GM18870 (cell line): Measurements from ENCODE around the gene LMF1.
"Not testable (repeated sequence)": the region's sequence is repeated elsewhere in the genome, so short reads cannot be mapped to it uniquely, and the experiment has no call there.

Source experiments
- ATAC-seq: cut with Tn5 transposase; IDR thresholded peaks from one replicate; pipeline ENCODE4 v1.9.1; 2021; ENCODE audit warnings: moderate library complexity; ENCODE audit not compliant: unreplicated experiment

LMF1 gene

DNA sequence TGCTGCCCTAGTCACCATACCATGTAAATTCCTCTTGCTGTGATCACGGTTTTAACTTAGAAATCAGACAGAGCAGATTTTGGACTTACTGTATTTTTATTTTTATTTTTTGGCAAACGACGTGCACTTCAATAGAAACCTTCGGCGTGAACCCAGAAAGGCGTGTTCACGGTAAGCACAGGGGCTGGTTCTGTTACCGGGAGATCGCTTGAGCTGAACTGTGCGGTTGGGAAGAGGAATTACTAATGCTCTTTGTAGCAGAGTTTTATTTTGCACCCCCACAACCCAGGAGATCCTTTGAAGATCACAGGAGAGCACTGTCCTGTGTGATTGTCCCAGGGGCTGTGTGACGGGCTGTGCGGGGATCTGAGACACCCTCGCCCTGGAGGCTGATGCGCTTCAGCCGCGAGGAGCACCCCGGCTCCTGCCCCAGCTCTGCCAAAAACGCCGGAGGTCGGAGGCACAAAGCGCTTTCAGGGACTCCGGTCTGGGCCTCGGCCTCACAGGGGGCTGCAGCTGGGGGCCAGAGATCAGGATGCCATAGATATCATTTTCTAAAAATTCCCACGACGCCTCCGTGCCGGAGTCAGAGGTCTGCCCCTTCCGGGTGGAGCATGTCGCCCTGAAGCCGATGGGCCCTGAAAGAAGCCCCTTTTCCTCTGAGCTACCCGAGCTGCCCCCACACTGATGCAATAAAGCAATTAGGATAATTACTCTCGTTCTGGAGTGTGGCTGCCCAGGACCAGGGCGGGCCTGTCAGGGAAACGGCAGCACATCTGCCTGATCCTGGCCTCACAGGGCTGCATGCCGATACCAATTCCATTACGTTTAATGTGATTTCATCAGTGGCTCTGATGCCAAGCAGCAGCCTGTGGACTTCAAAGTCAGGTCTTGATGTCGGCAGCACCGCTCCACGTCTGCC lies 71.8 kb downstream of the LMF1 start:
- ATAC-seq: no peak

DNA sequence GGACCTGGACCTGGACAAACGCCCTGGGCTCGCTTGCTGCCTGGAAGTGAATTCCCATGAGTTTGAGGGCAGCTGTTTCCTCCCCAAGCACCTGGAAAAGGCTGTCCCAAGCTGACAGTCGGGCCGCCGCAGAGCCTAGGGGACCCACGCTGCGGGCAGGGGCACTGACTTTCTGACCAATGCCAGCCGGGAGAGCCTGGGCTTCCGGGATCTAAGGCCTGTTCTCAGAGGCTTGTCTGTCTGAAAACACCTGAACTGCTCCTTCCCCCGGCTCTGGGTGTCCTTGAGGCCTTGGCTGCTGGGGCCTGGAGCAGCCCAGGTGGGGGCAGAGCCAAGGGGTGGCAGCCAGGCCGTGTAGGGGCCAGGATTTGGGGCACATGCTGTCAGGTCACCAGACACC lies 72.6 kb downstream of the LMF1 start:
- ATAC-seq: no peak

DNA sequence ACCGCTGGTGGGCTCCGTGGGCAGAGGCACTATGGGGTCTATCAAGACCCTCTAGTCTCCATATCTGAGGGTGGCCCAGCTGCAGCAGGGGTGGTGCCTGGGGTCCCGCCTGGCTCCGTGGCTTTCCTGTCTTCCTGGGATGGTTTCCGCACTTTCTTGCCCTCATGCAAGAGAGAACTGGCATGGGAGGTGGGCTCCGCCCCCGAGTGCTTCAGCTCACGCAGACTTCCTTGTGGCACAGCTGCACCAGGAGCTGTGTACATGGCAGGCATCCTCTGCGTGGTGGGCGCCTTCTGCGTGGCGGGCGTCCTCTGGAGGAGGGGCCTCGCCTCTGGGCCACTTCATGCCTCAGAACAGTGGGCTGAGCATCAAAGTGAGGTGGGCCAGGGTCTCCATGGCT lies 73.1 kb downstream of the LMF1 start:
- no peak for ATAC-seq

DNA sequence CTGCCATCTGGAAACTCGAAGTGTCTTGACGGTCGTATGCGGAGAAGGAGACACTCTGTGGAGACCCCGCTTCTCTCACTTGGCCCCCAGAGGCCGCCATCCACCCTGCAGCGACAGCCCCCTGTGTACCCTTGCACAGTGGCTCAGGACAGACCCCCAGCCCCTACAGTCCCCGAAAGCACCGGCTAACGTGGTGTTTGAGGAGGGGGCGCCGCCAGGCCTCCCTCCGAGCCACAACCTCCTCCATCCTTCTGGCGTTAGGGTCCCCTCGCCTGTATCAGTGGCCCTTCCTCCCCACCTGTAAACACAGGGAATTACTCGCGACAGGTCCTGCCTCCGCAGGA lies 73.6 kb downstream of the LMF1 start:
- ATAC-seq: no peak

DNA sequence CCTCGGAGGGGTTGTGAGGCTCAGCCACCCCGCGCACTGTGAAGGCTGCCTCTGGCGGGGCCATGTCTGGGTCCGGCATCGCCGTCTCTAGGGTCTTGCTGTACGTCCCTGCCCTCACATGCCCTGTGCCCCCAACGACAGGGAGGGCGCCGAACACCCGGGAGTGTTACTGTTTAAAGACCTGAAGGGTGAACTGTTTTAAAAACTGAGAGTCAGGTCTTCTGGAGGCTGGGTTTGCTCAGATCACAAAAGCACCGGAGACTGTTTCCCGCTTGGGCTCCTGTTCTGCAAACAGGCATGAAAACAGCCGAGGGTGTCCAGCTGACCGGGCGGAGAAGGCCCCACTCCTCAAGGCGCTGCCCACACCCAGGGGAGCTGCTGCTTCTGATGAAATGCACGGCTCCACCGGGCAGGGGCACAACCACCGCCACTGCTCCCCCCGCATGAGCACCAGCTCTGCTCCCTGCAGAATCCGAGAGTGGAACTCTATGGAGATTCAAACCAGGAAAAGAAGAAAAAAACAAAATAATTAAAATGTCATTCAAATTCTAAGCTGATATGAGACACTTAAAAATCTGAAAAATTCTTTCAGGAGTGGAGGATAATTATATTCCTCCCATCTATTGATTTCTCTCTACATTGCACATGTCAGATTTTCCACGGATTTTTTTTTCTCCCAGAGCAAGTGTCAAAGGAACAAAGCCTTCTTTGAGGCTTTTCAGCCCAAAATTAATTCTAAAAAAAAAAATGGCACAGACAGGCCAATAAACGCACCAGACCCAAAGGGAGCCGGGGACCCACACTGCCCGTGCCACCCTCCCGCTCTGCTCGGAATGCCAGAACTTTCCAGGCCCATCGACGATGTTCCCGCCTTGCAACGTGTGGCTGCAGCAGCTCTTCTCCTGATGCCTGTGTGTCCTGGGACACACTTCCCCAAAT lies 74.3 kb downstream of the LMF1 start:
- ATAC-seq: no peak

DNA sequence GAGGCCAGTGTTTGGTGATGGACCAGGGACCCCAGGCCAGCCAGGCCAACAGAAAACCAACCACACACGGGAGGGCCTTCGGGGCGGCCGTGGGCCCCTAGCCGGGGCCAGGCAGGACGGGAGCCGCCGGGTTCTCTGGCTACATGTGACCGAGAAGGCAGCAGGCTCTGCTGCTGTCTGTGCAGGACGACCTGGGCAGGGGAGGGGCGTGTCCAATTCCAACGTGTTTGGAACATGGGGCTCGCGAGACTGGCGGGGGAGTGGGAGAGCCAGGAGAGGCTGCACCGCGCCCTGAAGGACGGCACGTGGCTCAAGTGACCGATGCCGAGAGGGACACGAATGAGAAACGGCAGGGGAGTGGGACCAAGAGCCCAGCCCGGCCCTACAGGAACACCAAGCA lies 75.4 kb downstream of the LMF1 start:
- no peak for ATAC-seq

DNA sequence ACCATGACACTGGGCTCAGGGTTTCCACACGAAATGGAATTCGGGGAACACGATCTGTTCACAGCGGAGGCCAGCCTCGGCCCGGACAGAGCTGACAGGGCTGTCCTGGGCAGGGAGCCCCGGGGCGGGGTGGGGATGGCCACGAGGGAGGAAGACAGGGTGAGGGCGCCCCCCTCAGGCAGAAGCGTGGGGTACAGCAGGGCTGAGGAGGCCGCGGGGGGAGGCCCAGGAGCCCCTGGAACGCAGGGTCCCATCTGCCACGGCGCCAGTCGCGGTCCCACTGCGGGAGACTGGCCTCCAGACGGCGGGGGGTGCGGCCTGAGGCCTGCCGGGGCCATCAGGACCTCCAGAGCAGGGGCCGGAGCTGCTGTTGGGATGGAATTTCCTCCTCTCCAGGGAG lies 75.9 kb downstream of the LMF1 start:
- ATAC-seq: no peak

DNA sequence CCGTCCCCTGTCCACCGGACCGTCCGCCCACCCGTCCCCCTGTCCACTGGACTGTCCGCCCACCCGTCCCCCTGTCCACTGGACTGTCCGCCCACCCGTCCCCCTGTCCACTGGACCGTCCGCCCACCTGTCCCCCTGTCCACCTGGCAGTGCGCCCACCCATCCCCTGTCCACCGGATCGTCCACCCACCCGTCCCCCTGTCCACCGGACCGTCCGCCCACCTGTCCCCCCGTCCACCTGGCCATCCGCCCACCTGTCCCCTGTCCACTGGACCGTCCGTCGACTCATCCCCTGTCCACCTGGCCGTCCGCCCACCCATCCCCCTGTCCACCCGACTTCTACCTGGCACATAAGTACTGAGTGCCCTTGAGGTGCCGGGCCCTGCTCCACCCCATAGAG lies 76.6 kb downstream of the LMF1 start:
- ATAC-seq: no peak

DNA sequence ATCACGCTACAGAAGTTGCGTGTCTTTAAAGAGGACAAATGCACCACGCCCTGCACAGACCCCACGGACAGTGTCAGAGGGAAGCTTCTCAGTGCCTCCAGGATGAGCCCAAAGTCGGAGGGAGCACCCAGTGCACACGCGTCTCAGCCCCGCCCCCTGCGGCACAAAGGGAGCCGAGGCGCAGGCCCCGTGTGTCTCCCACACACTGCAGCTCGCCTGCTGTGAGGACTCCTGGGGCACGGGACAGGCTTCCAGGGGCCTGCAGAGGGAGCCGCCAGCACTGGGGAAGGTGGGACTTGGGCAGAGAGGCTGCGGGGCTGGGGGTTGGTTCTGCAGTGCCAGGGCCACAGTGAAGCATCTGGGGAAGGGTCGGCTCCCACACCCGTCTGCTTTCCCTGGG lies 77.4 kb downstream of the LMF1 start:
- ATAC-seq: no peak

DNA sequence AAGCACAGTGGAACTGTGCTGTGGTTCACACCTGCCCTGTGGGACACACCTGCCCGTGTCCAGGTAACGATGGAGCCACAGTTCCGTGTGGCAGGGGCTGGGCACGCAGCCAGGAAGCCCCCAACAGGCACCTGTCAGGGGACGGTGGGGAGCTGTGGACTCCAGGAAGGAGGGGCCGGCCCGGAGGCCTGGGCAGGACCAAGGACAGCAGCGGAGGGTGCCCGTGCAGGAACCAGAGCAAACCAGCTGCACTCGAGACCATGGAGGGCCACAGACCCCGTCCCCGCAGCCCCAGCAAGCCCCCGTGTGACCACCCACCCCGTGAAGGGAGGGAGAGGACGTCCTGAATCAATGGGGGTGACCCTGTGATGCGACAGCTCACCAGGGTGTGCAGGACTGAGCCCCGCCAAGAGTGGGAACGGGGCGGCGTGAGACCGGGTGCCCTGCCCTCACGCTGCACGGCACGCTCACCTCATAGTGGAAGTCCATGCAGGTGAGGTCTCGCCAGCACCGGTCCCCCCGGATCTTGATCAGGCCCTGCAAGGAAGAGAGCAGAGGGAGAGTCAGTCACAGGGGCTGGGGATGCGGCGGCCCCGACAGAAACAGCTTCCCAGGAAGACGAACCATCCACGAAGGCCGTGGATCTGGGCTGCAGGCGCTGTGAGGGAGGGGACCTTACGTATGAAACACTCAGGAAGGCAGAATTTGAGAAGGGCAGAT lies 78.1 kb downstream of the LMF1 start:
- ATAC-seq: no peak

DNA sequence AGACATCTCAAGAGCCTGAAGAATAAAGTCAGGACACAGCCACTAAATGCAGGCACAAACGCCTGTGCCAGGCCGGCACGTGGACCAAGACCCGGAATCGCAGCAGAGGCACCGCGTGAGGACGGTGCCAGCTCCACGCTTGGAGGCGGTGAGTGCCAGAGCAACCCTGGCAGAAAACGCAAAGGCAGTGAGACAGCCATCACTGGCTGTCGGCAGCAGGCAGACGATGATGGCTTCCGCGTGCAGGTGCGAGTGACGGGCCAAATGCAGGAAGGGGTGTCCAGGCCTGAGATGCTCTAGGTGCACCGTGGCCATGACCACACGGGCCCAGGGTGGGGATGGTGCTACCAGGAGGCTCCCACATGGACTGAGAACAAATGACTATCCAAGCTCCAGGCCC lies 78.8 kb downstream of the LMF1 start:
- ATAC-seq: no peak

DNA sequence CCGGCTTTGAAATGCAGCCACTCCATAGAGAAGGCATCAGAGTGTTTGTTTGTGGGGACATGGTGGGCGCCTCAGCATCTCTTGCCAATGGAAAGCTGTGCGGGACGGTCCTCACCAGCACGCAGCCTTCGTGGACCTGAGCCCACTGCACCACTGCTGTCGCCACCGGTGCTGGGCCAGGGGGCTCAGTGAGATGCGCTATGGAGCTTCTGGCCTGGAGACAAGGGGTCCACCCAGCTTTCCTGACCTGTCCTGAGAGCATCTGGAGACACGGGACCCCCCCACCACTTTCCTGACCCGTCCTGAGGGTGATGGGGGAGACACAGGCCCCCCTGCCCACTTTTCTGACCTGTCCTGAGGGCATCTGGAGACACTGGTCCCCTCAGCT lies 79.4 kb downstream of the LMF1 start:
- no peak for ATAC-seq

DNA sequence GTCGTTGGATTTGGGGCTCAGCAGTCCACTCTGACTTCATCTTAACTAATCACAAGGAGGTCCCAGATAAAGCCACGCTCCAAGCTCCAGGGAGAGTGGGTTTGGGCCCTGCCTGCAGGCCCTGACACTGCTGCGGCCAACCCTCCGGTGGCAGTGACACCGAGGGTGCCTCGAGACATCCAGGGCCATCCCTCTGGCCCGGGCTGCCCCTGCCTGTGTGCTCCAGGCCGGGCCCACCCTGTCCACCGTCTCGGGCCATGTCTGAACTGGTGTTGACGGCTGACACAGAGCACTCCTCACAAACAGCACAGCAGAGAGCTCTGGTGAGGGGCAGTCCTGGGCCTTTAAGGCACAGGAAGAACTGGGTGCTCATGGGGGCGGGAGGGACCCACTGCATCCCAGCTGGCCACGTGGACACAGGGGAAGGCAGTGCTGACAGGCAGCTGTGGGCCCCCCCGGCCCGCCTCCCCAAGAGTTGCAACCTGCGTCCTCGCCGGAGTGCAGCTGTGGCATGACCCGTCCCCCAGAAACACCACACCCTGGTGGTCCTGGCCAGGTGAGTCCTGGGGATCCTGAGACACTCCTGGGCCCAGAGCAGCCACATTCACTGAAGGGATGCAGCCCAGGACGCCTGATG lies 80.0 kb downstream of the LMF1 start:
- ATAC-seq: no peak

DNA sequence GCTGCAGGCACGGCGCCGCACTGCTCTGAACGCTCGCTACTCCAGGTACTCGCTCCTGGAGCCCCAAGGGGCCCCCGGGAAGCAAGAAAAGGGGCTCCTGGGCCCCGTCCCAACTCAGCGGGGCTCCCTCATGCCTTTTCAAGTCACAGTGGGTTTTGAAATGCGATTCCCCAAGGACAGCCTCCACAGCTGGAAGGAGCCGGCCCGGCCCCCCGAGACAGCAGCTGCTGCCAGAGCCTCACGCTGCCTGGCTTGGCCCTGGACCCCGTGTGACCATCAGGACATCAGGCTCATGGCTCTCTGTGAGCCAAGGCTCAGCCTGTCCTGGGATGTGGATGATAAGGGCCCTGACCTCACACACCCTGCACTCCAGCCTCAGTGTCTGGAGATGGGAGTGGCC lies 80.6 kb downstream of the LMF1 start:
- no peak for ATAC-seq

DNA sequence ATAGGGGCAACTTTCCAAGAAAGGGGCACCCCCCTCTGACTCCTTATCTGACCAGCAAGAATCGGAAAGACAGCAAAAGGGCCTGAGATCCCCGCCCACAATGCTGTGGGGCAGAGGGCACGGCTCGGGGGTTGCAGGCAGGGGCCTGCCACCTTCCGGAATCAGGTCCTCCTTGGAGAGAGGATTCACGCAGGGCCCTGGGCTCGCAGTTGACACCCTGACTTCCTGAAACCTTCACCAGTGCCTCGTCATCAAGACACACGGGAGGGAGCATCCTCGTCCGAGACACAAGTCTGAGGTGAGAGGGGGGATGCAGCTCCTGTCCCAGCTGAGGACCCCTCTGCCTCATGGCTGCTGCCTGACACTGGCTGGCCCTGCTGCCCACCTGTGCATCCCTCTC lies 81.2 kb downstream of the LMF1 start:
- no peak for ATAC-seq

DNA sequence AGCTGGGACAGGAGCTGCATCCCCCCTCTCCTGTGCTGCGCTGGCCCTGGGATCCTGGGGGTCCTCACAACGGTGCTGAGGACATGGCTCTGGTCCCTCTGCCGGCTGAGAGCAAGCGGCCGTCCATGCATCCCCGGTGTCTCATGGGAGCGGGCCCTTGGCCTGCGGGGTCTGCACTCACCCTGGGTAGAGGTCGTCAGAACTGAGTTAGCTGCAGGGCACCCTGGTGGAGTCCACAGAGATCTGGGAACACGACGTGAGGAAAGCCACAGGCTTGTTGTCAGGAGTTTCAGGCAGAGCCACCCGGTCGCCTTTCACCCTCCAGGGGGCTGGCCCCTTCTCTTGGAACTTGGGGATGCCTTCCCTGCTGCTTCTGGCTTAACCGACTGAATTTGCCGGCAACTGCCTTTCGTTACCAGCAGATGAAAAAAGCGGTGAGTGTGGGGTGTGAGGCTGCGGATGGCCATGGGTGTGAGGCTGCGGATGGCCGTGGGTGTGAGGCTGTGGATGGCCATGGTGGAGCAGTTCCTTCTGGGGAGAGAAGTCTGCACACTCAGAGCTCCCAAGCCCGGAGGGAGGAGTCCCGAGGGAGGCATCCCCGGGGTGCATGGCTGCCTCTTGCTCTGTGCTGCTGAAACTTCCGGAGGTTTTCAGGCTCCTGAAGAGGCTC lies 81.7 kb downstream of the LMF1 start:
- ATAC-seq: no peak

DNA sequence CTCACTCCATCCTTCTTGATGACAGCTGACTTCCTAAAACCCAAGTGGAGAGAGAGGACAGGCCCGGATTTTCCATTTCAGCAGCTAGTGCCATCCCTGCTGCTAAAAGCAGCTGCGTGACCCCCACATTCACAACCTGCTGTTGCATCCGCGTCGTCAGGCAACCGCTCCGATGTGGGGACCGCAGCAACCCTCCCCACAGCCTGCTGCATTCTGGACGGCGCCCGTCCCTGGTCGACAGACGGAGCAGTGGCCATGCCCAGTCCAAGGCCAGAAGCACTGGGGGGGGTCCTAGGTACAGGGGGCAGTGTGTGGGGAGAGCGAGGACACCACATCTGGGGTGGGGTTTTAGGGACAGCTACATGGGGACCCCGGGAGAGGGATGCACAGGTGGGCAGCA lies 82.3 kb downstream of the LMF1 start:
- ATAC-seq: not testable (repeated sequence)

DNA sequence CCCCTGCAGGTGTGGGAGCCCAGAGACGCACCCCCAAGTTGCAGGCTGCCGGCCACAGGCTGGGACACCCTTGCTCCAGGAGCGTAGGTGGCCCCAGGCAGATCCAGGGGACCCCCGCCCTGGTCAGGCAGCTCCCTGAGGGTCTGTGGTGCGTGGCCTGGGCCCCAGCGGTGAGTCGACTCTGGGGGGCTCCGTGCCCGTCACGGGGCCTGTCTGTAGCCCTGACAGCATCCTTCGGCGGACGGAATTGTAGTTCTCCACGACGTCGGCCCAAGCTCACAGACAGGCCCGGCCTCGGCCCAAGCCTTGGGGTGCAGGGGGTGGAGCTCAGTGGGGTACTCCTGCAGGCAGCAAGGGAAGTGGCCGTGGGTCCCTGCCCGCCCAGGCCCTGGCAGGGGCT lies 82.9 kb downstream of the LMF1 start:
- ATAC-seq: no peak

DNA sequence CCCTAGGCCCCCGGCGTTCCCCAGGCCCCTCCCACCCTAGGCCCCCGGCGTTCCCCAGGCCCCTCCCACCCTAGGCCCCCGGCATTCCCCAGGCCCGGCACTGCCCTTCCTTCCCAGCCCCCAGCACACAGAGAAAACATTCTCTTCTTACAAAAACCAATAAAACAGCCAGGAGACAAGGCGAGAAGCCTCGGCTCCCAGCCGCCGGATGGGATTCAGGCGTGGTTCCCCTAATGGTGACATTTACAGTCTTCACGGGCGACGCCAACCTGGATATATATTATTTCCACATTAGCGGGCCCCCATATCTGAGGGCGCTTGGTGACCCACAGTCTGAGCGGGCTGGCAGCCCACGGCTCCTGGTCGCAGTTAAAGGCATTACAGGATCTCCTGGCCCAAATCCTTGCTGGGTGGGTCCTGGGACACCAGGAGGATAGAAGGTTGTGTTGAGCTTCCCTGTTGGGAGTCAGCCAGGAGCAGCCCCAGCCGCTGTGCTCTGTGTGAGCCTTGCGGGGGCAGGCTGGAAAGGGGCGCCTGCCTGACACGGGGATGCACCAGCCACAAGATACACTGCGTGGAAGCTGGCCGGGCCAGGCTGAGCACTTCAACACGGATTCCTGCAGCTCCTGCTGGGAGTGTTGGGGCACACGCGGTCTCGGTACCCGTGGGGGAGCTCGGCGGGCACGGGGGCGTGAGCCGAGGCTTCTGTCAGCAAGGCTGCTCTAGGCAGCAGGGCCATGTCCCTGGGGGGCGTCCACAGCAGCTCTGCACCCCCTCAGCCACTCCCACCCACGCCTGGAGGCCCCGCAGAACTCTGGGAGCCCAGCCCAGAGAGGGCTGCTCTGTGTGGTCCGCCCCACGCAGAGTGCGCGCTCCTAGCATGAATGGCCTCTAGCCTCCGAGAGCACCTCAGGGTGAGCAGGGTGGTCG lies 83.7 kb downstream of the LMF1 start:
- no peak for ATAC-seq
